ELR (cell line): ENCODE data around the gene PAK5.
A peak's percentile ranks its signal among the peaks of the same experiment; 100 is the strongest.

ENCODE experiments used
- DNase-seq: peaks from one replicate; pipeline ENCODE4 v3.0.0-alpha.2; 2015; ENCODE audit warnings: low read depth

PAK5 gene

DNA sequence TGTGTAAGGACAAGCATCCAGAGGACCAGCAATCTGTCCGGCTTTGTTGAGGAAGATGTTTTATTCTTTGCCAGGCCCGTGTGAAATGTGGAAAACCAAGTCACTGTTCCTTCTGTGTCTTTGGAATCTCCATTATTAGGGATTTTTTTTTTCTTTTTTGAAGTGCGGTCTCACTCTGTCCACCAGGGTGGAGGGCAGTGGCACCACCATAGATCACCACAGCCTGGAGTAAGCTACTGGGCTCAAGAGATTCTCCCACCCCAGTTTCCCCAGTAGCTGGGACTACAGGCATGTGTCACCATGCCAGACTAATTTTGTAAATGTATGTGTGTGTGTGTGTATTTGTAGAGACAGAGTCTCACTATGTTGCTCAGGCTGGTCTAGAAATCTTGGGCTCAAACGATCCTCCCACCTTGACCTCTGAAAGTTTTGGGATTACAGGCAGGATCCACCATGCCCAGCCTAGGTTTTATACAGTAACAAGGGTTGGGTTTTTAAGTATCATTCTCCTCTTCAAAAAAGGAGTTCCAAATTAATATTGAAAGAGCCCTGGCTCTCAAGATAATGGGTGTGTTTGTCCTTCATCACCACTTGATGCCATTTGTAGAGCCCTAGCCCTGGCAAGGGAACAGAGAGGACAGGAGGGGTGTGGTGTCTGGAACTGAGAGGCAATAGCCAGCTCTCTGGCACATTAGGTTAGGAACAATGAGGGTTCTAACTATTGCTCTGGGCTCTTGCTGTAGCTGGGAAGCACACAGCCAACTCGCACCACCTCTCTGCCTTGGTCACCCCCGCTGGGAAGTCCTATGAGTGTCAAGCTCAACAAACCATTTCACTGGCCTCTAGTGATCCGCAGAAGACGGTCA, 321.3 kb downstream of the PAK5 start:
- no peak for DNase-seq

DNA sequence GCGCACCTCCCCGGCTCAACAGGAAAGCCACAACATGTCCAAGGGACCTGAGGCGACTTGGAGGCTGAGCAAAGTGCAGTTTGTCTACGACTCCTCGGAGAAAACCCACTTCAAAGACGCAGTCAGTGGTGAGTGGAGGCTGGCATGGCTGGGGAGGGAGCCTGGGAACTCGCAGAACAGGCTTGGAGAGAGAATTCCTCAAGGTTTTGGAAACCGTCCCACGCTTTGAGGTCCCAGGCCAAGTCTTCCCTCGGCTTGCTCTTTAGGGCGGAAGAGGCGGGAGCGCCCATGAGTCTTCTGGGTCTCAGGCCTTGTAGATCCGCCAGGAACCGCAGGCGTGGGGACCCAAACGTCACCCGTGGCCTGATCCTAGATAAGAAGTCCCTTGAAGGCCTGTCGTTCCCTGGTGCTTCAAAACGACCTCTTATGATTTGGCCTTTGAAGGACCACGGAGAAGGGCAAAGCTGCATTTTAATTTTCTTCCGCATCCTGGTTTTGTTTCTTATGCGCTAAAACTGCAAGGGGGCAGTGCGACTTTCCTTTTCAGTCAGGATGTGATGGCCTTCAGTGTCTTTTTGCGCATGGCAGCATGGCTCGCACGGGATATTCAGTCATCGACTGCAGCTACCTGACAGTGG, 322.5 kb downstream of the PAK5 start:
- no peak for DNase-seq

DNA sequence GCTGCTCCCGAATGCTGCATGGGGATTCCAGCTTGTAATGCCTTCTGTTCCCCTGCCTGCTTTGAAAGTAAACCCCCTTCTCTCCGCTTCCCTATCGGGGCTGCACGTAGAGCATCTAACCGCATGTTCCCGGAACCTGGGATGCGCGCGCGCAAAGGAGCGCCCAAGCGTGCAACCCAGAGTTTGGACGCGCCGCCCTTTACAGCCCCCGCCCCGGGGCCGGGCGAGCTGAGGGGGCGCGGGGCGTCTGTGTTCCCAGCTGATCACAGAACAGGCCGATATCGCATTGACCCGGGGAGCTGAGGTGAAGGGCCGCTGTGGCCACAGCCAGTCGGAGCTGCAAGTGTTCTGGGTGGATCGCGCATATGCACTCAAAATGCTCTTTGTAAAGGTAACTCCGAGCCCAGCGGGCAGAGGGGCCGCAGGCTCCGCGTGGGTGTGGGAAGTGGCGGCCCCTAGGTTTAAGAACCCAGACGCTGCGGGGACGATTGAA, 323.1 kb downstream of the PAK5 start:
- no peak for DNase-seq

DNA sequence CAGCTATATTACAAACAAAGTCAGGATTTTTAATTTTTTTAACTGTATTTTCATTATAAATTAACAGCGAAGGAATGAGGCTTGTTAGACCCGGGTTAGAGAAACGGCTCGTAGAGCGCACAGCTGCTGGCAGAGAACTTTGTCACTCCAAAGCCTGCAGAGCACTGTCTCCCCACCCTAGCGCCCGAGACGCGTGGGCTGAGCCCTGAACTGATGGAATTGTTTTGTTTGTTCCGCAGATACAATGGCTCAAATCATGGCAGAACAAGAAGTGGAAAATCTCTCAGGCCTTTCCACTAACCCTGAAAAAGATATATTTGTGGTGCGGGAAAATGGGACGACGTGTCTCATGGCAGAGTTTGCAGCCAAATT, 323.7 kb downstream of the PAK5 start:
- no peak for DNase-seq

DNA sequence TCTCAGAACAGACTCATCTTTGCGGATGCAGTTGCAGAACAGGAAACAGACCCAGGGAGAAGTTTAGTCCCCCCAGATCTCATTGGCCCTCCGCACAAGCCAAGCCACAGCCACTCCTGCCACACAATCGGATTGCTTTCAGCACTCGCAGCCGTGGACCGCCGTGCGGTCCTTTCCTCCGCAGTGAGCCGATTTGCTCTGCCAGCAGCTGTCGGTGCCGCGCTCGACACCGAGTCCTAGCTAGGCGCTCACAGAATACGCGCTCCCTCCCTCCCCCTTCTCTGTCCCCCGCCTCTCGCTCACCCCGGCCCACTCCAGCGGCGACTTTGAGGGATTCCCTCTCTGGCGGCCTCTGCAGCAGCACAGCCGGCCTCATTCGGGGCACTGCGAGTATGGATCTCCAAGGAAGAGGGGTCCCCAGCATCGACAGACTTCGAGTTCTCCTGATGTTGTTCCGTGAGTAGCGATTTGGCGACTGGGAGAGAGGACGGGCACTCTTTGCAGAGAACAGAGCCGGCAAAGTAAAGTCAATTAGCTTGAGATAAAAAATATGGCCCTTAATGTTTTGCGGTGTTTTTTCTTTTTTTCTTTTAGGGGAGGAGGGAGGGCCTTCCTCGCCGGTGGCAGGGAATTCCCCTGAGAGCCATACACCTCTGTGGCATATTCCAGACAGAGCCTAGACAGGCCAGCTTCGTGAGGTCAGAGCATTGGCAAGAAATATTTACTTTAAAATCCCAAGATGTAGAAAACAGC, 324.2 kb downstream of the PAK5 start, which contains the start of gene LAMP5:
TSS of gene LAMP5 (plus strand) at position 130 of the 753 bp plus-strand sequence. CDS start at position 393, 263 bp downstream.
- DNase-seq = peak; percentile 12

DNA sequence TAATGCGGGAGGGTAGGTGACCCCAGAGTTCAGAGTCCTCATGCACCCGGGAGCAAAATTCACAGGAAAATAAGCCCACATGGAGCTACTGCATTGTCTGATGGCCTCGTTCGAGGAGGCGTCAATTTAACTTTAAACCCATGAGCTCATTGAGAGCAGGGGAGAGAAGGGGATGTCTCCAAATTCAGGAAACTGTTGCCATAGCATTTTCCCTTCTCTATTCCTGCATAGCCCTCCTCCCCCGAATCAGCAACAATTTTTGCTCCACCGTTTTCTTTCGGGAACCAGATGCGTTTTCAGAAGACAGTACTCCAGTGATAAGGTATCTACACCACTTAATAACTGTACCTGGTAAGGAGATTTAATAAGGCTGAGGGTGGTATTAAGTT, 324.8 kb downstream of the PAK5 start:
- DNase-seq = no peak

DNA sequence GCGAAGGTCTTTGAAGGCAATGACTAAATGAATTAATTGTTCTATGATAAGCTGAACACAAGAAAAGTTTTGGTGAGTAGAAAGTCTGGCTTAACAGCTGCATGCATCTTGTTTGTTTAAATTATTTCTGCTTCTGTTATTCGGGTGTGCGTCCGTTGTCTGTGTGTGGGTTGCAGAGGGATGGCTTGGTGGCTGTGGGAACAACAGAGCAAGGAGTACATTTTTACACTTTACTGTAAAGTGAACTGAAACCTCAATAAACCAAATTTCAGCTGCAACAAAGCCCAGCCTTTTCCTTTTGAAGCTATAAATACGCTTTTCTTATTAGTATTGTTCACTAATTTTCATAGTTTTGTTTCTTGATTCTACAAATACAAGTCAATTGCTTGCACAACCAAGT, 328.0 kb downstream of the PAK5 start:
- DNase-seq = no peak

DNA sequence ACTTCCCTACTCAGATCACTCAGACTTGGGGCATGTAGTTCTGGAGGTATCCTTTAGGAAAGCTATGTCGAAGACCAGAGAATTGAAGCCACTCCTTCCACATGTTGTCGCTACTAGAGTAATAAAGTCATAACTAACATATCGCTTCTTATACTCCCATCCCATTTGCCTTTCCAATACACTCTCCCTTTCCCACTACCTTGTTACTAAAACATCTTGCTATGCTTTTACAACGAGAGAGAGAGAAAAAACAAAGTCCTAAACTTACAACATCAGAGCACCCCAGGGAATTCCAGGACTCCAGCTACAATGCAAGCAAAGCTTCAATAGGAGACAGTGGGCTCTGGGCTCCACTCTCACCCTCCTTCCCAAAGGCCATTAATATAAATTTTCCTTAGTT, 329.6 kb downstream of the PAK5 start:
- DNase-seq = no peak

DNA sequence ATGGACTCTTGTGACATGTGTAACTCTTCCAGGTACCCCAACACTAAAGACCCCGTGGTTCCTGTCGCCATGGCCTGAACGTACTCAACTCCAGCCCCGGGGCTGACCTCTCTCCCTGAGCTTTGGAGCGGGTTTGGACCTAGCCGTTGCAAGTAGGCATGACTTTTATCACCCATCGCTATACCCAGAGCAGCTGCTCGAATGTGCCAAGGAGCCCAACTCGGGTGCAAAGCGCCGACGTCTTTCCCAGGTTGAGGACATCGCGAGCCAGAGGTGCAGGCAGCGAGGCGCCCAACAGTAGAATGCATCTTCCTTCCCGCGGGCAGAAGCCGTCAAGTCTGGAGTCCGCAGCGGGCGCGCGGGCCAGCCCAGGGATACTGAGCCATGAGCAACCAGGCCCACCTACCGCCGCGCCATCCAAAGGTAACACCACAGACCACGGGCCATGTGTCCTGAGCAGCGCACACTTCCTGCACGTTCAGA, 330.1 kb downstream of the PAK5 start:
- no peak for DNase-seq

DNA sequence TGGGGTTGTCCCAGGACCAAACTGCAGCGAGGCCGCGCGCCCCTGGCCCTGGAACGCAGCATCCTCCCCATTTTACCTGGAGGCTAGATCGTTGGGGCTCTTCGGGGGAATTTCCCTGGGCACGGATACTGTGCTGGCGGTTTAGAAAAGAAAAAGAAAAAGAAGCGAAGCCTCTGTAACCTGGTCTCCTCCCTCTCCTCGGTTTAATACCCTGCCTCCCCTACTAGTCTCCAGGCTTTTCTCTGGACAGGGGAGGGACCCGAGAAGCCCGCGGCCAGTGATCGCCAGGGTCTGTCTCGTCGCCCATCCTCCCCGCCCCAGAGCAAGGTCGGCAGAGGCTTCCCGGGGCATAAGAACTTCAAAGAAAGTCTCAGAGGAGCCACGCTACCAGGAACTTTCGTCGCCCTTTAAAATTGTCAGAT, 330.6 kb downstream of the PAK5 start:
- no peak for DNase-seq

DNA sequence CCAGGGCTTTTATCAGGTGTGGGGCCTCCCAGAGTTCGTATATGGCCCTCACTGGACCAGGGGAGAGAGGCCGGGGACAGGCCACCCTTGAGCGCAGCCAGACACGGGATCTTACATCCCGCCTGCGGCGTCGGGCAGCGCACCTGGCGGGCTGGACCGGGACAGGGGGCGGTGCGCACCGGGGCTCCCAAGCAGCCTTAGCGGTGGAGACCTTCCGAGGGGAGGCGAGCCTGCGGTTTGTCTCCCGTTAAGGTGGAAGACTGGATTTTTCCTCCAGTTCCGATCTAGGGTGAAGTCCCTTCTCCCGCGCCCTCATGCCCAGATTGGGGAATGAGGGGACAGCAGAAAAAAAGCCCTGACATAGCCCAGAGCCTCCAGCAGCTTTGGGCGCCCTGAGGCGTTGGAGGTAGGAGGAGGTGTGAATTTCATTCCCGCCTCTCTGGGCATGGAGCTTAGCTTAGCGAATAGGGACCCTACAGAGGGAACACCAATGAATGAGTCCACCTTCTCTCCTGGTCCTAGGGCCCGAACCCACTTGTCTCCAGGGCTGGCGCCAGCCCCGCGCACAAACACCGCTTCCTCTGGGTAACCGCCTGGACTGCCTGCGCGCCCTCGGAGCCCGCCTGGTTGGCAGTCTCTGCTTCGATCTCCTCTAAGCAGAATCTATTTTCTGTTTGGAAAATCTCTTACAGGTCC, 331.2 kb downstream of the PAK5 start:
- DNase-seq = no peak

DNA sequence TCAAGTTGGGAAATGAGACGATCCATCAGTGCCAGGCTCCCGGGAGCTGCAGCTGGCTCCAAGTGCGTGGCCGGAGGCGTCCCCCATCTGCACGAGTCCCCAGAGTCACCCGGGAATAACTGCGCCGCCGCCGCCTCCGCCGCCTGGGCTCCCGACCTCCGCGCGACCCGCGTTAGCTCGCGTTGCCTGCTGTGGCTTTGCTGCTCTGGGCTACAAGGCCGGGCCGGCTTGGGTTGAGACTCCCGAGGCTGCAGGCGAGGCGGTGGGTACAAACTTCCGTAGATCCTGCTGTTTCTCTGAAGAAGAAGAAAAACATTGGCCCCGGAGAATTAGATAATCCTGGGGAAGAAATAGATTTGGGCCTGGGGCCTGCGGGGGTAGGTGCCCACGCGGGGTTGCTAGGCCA, 331.9 kb downstream of the PAK5 start:
- no peak for DNase-seq

DNA sequence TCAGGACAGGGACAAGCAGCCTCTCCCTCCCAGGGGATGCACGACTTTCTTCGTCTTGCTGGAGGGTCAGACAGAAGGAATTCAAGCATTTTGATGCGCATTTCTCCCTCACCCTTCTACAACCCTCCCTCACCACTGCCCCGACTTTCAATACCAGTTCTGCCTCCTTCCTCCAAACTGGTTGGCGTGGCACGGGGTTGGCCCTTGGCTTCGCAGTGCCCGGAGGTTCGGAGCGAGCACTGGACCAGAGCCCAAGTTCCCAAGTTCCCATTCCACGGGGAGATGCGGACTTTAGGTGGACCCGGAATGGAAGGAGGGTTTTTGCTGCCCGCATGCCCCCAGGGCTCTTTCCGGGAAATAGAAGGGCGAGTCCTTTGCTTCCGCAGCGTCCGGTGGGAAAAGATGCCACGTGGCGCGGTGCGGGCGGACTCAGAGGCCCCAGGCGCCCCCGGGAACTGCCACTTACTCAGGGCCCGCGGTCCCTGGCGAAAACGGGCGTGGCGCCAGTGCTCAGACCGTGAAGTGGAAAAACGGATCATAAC, 332.5 kb downstream of the PAK5 start:
- DNase-seq = no peak

DNA sequence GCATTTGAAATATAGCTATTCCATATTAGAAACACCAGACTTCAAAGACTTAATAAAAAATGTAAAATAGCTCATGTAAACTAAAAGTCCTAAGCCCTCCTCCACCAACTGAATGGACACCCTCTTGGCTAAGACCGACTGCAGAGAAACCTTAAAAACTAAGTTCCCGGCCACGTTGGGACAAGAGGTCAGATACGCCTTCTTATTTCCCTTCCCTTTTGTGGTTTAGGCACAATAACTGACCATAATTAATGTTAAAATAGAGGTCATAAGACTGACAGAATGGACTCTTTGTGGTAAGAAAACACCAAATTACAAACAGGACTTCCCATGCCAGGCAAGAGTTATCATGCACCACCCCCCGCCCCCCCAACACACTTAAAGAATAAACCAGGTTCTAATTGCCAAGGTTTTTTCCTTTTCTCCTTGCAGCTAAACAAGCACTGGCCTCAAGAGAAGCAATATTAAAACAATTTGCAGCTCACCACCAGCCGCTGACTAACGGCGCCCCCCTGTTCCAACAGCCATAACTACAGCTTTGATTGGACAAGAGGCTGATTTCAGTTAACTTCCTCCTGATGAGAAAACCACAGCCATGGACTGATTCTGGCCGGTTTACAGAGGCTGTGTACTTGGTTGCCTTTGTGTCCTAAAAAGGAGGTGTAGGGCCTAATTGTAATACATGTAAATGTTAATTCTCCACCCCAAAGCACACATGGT, 335.2 kb downstream of the PAK5 start:
- peak; percentile 28 for DNase-seq

DNA sequence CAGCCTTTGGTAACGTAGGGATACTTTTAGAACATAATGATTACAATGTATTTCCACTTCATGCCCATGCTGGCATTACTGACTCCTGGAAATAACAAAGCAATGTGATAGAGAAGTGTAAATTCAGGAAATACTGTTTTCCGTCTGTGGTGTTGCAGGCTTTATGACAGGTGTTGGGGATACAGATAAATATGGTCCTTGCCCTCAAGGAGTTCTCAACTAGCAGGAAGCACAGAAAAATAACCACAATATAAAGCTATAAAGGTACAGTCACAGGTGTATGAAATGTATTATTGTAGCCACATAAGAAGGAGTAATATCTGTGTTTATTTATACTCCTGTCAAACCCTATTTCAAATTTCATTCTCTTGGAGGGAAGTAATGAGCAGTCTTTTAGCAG, 337.4 kb downstream of the PAK5 start:
- no peak for DNase-seq

DNA sequence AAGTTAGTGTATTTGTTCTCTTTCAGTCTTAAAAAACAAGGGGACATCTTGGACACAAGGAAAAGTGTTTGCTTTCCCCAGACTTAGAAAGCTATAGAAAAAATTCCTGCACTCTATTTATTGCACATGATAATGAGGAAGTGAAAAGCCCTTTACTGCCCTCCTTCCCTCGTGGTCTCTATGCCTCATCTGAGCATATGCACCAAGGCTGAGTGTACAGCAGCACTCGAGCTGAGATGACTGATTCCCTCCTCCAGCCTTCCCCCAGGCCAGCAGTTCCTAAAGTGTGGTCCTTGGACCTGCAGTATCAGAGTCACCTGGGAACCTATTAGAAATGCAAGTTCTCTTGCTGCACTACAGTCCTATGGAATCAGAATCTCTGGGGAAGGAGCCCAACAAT, 338.8 kb downstream of the PAK5 start:
- no peak for DNase-seq

DNA sequence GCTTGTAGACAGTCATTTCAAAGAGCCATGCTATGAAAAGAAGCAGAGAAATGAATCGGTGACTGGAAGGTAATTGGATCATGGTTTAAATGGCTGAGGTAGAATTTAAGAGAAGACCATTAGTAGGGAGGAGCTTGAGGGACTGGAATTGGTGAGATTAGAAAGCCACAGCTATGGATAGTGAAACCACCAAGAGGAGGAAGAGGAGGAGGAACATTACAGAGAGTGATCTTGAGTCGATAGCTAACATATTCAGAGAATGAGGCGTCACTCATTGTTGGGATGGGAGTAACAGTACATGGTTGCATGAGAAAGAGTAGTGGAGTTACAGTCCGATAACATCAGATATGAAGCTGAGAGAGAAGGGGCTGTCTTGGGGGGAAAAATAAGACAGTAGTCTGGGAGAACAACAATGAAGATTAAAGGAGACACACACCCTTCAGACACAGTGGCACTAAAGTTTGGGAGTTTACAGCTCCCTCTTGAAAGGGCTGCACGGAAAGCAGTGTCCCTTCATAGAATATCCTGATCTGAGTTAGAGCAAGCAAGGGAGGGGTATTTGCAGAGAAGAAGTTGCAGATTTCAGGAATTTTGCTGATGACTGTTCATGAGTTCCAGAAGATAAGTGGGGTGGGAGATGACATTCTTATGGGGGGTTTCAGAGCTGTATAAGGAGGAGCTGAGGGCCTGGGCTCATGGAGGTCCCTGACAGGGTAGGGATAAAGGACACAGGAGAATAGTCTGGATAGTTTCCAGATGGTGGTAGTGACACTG, 339.6 kb downstream of the PAK5 start:
- no peak for DNase-seq

DNA sequence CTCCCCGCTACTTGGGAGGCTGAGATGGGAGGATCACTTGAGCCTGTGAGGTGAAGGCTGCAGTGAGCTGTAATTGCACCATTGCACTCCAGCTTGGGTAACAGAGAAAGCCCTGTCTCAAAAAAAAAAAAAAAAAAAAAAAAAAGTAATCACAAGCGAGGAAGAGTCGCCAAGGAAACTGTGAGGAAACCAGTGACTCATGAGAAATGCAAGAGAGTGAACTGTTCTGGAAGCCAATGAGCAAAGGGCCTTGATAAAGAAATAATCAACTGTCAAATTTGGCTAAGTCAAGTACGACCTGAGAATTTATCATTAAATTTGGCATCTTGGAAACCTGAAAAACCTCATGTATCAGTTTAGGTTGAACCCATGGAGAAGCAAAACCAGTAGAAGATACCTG, 340.6 kb downstream of the PAK5 start:
- peak; percentile 19 for DNase-seq

DNA sequence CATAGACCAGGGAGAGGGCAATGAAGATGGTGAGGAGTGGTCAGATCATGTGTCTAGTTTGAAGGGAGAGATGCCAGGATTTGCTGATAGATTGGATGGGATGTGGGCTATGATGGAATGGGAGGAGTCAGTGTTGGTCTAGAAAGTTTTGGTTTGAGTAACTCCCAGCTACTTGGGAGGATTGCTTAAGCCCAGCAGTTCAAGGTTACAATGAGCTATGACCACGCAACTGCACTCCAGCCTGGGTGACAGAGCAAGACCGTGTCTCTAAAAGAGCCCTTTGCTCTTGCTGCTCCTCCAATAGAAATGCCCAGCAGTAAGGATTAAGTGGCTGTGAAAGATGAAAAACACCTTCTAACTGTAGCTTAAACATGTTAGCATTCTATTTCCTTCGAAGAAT, 342.7 kb downstream of the PAK5 start:
- DNase-seq = no peak

DNA sequence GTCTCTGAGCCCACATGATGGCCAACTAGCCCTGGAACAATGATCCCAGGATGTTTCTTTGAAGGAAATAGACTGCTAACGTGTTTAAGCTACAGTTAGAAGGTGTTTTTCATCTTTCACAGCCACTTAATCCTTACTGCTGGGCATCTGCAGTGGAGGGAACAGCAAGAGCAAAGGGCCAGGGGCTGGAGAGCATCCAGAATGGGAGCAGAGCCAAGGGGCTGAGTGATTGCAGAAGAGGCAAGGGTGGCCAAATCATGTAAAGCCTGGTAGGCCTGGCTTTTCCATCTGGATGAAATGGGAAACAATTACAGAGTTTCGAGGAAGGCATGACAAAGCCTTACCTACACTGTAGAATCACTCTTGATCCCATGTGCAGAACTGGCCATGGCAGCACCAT, 343.2 kb downstream of the PAK5 start:
- DNase-seq = no peak
